ENCODE data around the gene ACKR4. TPM values are rescaled to one million over a fixed set of nuclear protein-coding genes. Genes with fewer than 3 reads are reported as not detected.

ACKR4 gene
- not detected in 2 replicates for total RNA-seq
- long read RNA-seq, result 0 reads

GRCh38 chr3:132596816-132597433 lies at the start of gene ACKR4:
Gene ACKR4, plus strand, starts transcription at chr3:132597270. Its CDS starts 3,128 bp downstream, at chr3:132600398.
- H3K27ac Mint-ChIP-seq (ENCODE audit: unreplicated experiment), result no peak within 1 kb of the TSS
- no peak for DNase-seq (ENCODE audit: low read depth, low spot score)
- no peaks in the 10 kb centered on the region for H3K27me3 Mint-ChIP-seq (ENCODE audit: low read depth)
- H3K36me3 Mint-ChIP-seq (ENCODE audit: low read depth), result peaks cover 15% of the 10 kb centered on the region
- TF ChIP-seq CTCF (conservative IDR thresholded peaks at IDR 0.05), result no peak
- no peaks in the 10 kb centered on the region for H3K4me1 Mint-ChIP-seq
- no peak within 1 kb of the TSS for H3K4me3 Mint-ChIP-seq
- no peaks in the 10 kb centered on the region for H3K9me3 Mint-ChIP-seq

DNA sequence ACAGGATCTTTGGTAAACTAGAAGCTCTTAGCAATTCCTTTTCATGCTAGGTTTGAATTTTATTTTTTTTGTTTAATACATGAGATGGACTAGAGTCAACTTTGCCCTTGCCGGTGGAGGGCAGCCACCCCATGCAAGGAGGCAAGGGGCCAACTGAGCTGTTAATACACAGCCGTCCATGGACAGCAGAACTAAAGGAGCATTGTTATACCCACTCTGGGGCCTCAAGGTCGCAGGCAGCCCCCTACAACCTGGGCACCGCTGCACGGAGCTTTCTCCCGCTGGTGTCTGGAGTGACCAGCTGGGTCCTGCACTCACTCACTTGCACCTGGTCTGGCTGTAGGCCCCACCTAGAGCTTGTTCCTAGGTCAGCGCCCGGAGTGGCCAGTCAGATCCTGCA lies 47.9 kb upstream of the ACKR4 start:
- H3K27ac Mint-ChIP-seq (ENCODE audit: unreplicated experiment), result no peak overlapping the region
- H3K27me3 Mint-ChIP-seq (ENCODE audit: low read depth), result no peaks in the 10 kb centered on the region
- no peak for TF ChIP-seq CTCF (conservative IDR thresholded peaks at IDR 0.05)
- no peak overlapping the region for H3K4me3 Mint-ChIP-seq
- peaks cover 2% of the 10 kb centered on the region for H3K36me3 Mint-ChIP-seq (ENCODE audit: low read depth)
- peaks cover 3% of the 10 kb centered on the region for H3K4me1 Mint-ChIP-seq
- H3K9me3 Mint-ChIP-seq, result peaks cover 2% of the 10 kb centered on the region
- no peak for DNase-seq (ENCODE audit: low read depth, low spot score)

GRCh38 chr3:132549890-132550578 lies 47.0 kb upstream of the ACKR4 start:
- Mint-ChIP-seq H3K4me3 (no peak overlapping the region), H3K4me1 (peaks cover 7% of the 10 kb centered on the region), H3K9me3 (peaks cover 2% of the 10 kb centered on the region), H3K36me3 (ENCODE audit: low read depth) (no peaks in the 10 kb centered on the region), H3K27me3 (ENCODE audit: low read depth) (no peaks in the 10 kb centered on the region), H3K27ac (ENCODE audit: unreplicated experiment) (no peak overlapping the region)
- no peak for TF ChIP-seq CTCF (conservative IDR thresholded peaks at IDR 0.05)
- no peak for DNase-seq (ENCODE audit: low read depth, low spot score)

GRCh38 chr3:132550579-132551305 lies 46.3 kb upstream of the ACKR4 start:
- no peak for TF ChIP-seq CTCF (conservative IDR thresholded peaks at IDR 0.05)
- H3K4me1 Mint-ChIP-seq, result peaks cover 7% of the 10 kb centered on the region
- DNase-seq (ENCODE audit: low read depth, low spot score), result no peak
- no peaks in the 10 kb centered on the region for H3K27me3 Mint-ChIP-seq (ENCODE audit: low read depth)
- H3K36me3 Mint-ChIP-seq (ENCODE audit: low read depth), result no peaks in the 10 kb centered on the region
- no peak overlapping the region for H3K4me3 Mint-ChIP-seq
- H3K9me3 Mint-ChIP-seq, result peaks cover 2% of the 10 kb centered on the region
- H3K27ac Mint-ChIP-seq (ENCODE audit: unreplicated experiment), result no peak overlapping the region

- peaks cover 7% of the 10 kb centered on the region for H3K4me1 Mint-ChIP-seq
- peak overlapping the region; percentile 46 for H3K27ac Mint-ChIP-seq (ENCODE audit: unreplicated experiment)
- no peaks in the 10 kb centered on the region for H3K27me3 Mint-ChIP-seq (ENCODE audit: low read depth)
- peaks cover 2% of the 10 kb centered on the region for H3K9me3 Mint-ChIP-seq
- DNase-seq (ENCODE audit: low read depth, low spot score), result no peak
- no peak overlapping the region for H3K4me3 Mint-ChIP-seq
- no peaks in the 10 kb centered on the region for H3K36me3 Mint-ChIP-seq (ENCODE audit: low read depth)
- no peak for TF ChIP-seq CTCF (conservative IDR thresholded peaks at IDR 0.05)
Measured at GRCh38 chr3:132553826-132554225, 43.2 kb upstream of the ACKR4 start.
